Pancreas (tissue), 10 donors: ENCODE measurements around the gene METTL2A. TPM values are rescaled to one million over a fixed set of nuclear protein-coding genes. Genes with fewer than 3 reads are reported as not detected.
"Not testable (repeated sequence)": the region's sequence is repeated elsewhere in the genome, so short reads cannot be mapped to it uniquely, and the experiment has no call there.

Source experiments
- ATAC-seq, 4 donors: fragments of 200-7000 bp; cut with Tn5 transposase; one replicate each; pipeline versions ENCODE4 v1.8.0 to v1.9.1; 2020; ENCODE audit warnings: mild to moderate bottlenecking in 4 of 4, moderate library complexity in 4 of 4
- DNase-seq, 6 donors: peaks; one replicate each; pipeline ENCODE4 v3.0.0-alpha.2; 2020
- FAIRE-seq: peaks from 2 replicates; lab custom pipeline; 2012; peaks lifted over from hg19 to GRCh38; lab: Jason Lieb, UNC
- H3K27ac ChIP-seq, 4 donors: fragments of 200-600 bp; sonication (generic); 1 replicate in 3 of 4; 2 replicates in 1 of 4; pipeline versions ENCODE4 v1.5.0 to v1.8.0; 2020
- H3K27me3 ChIP-seq, 4 donors: fragments of 200-600 bp; one replicate each; pipeline ENCODE4 v1.8.0; 2021
- H3K36me3 ChIP-seq, 3 donors: fragments of 200-600 bp; sonication (generic) in 1 of 3; one replicate each; pipeline versions ENCODE4 v1.5.0 to v1.8.0; 2020 to 2021
- H3K4me1 ChIP-seq, 3 donors: fragments of 200-600 bp; one replicate each; pipeline ENCODE4 v1.8.0; 2021
- H3K4me3 ChIP-seq, 4 donors: fragments of 200-600 bp; sonication (generic) in 2 of 4; one replicate each; pipeline versions ENCODE4 v1.5.0 to v1.8.0; 2020 to 2021
- H3K9me3 ChIP-seq, 4 donors: fragments of 200-600 bp; one replicate each; pipeline ENCODE4 v1.8.0; 2021
- CTCF ChIP-seq, 4 donors: fragments of 200-600 bp; sonication (generic) in 3 of 4; IDR thresholded peaks; one replicate each; pipeline versions ENCODE4 v1.5.0 to v1.8.0; 2021; ENCODE audit warnings: antibody characterized with exemption in 4 of 4
- WGBS, 2 donors: extraction: QIAGEN DNeasy Blood & Tissue Kit; methylation state at CpG; one replicate each; pipeline ENCODE4 v1.1.7; 2013; 5-methylcytosine and 5-hydroxymethylcytosine counted together
- intact Hi-C, 3 donors: fragments of 100-400 bp; cut with DNase I; formaldehyde crosslinking; loops; one replicate each; pipeline versions ENCODE4 v1.11.1 to v1.14.2; 2022
- polyA plus RNA-seq, 2 donors: library from polyadenylated mRNA; stranded (reverse); fragments of 200-250 nt; gene quantifications; one replicate each; pipeline ENCODE4 v1.2.3, GENCODE V29; 2013
- total RNA-seq, 6 donors: library from RNA; stranded (reverse); fragmentation: NEBNext Ultra II Directional in 4 of 6; extraction: Animal tissue kit (Norgen Biotek cat#: 25700) in 4 of 6; gene quantifications; one replicate each; pipeline versions ENCODE4 v1.2.1 to v1.2.4, GENCODE V29; 2021 to 2023
- donor health status: healthy with polysubstance abuse.
- donor health status: DM: no; HTN: no; CAD: no; lungs with moderate emphysema.
- donor health status: DM: no; HTN: no; CAD: no.
- donor health status: control.
- donor health status: control.
- donor health status: Bipolar disorder and iron deficiency.
- donor health status: DM: yes; HTN: yes; CAD: no.
- donor health status: DM: no; HTN: no; CAD: no.
- donor health status: DM: no; HTN: no; CAD: no.
- donor health status: DM: yes; HTN: yes; CAD: no.

Gene METTL2A
- total RNA-seq = 10 to 100 TPM in 1 of 6 donors, 1 to 10 TPM in 5; 4.6 to 11.0 (median 8.5) TPM
- polyA plus RNA-seq = 1 to 10 TPM; 4.0 to 4.9 TPM

GRCh38 chr17:62423647-62424461 is at the start of gene METTL2A:
METTL2A (plus strand) TSS chr17:62423897; CDS start chr17:62423903, 6 bp downstream.
- H3K9me3 ChIP-seq, H3K27me3 ChIP-seq, H3K36me3 ChIP-seq, intact Hi-C loops, H3K4me1 ChIP-seq, FAIRE-seq: not testable (repeated sequence)
- Histone ChIP-seq H3K4me3 (peak within 1 kb of the TSS; percentile 49 to 81 (median 75)), H3K27ac (peak within 1 kb of the TSS; percentile 49 to 62 (median 56))
- peak; percentile 81 to 91 (median 86) for DNase-seq
- 0% methylated on average over 57 to 58 of the region's 58 CpGs for WGBS, 2 donors
- peak in 2 of 4 donors; percentile 13 to 27 for TF ChIP-seq CTCF (IDR thresholded peaks at IDR 0.05)
- ATAC-seq = peak; percentile 96 to 99 (median 98)

- FAIRE-seq (no peak), ATAC-seq (no peak), DNase-seq (no peak)
- Histone ChIP-seq H3K27me3 (peaks cover 0 to 6% (median 0%) of the 10 kb centered on the region in 4 donors), H3K4me1 (no peaks in the 10 kb centered on the region), H3K4me3 (no peak within 1 kb of the TSS), H3K27ac (no peak within 1 kb of the TSS), H3K36me3 (no peaks in the 10 kb centered on the region), H3K9me3 (no peaks in the 10 kb centered on the region)
- no peak for TF ChIP-seq CTCF (IDR thresholded peaks at IDR 0.05)
- intact Hi-C loops = no loop called here
- 67 to 86% methylated on average over 3 of the region's 3 CpGs for WGBS, 2 donors
Observed at GRCh38 chr17:62380253-62380652, 43.4 kb upstream of the METTL2A start, which contains the start of gene EFCAB3. EFCAB3 (plus strand) TSS chr17:62380553; CDS start chr17:62382980, 2,427 bp downstream.

- WGBS, 2 donors = 78 to 84% methylated on average over 18 of the region's 18 CpGs
- no peak overlapping the region for H3K27ac ChIP-seq
- peaks cover 0 to 8% (median 2%) of the 10 kb centered on the region in 4 donors for H3K27me3 ChIP-seq
- no peaks in the 10 kb centered on the region for H3K4me1 ChIP-seq
- ATAC-seq (no peak), FAIRE-seq (no peak), DNase-seq (no peak)
- H3K36me3 ChIP-seq = no peaks in the 10 kb centered on the region
- H3K4me3 ChIP-seq = no peak overlapping the region
- no peak for TF ChIP-seq CTCF (IDR thresholded peaks at IDR 0.05)
- H3K9me3 ChIP-seq = no peaks in the 10 kb centered on the region
- intact Hi-C loops = no loop called here
Observed at GRCh38 chr17:62381561-62381960, 42.1 kb upstream of the METTL2A start.

- FAIRE-seq (no peak), DNase-seq (no peak), ATAC-seq (no peak)
- intact Hi-C loops = no loop called here
- no peaks in the 10 kb centered on the region for H3K9me3 ChIP-seq
- no peaks in the 10 kb centered on the region for H3K36me3 ChIP-seq
- WGBS, 2 donors = 42 to 49% methylated on average over 1 of the region's 1 CpG
- H3K27me3 ChIP-seq = peaks cover 0 to 10% (median 2%) of the 10 kb centered on the region in 4 donors
- H3K4me3 ChIP-seq = no peak overlapping the region
- H3K27ac ChIP-seq = no peak overlapping the region
- no peak for TF ChIP-seq CTCF (IDR thresholded peaks at IDR 0.05)
- no peaks in the 10 kb centered on the region for H3K4me1 ChIP-seq
Observed at GRCh38 chr17:62388856-62389255, 34.8 kb upstream of the METTL2A start.

GRCh38 chr17:62392908-62393307 is 30.8 kb upstream of the METTL2A start:
- Histone ChIP-seq H3K36me3 (no peaks in the 10 kb centered on the region), H3K27me3 (peaks cover 0 to 7% (median 0%) of the 10 kb centered on the region in 4 donors), H3K9me3 (no peaks in the 10 kb centered on the region), H3K4me3 (no peak overlapping the region), H3K4me1 (no peaks in the 10 kb centered on the region), H3K27ac (no peak overlapping the region)
- intact Hi-C loops = no loop called here
- FAIRE-seq (no peak), ATAC-seq (no peak), DNase-seq (no peak)
- 55 to 69% methylated on average over 1 of the region's 1 CpG for WGBS, 2 donors
- TF ChIP-seq CTCF (IDR thresholded peaks at IDR 0.05) = no peak
